ENCODE results near the gene KNTC1. TPM values are rescaled to one million over a fixed set of nuclear protein-coding genes. Genes with fewer than 3 reads are reported as not detected.
"Not testable (repeated sequence)": the region's sequence is repeated elsewhere in the genome, so short reads cannot be mapped to it uniquely, and the experiment has no call there.

Gene KNTC1
- total RNA-seq, 1 donor from 2014 or later = 18.7 TPM

DNA sequence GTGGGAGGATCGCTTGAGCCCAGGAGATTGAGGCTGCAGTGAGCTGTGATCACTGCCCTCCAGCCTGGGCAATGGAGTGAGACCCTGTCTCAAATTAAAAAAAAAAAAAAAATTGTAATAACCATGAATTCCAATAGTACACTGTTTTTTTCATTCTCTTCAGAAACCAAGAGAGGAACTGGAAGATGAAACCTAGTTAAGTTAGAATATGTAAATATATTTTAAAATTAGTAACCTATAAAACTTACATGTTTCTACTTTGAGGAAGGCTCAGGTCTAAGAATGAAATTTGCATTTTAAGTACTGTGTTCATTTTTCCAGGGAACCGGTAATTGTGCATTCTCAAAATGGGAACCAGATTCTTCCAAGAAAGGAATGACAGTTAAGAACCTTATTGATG lies 18.8 kb downstream of the KNTC1 start:
- DNase-seq (ENCODE audit: extremely low spot score in 2 of 2) = no peak
- H3K36me3 ChIP-seq = peaks cover 0 to 5% of the 10 kb centered on the region in 2 donors
- intact Hi-C loops (cut with DNase I) = no loop called here

DNA sequence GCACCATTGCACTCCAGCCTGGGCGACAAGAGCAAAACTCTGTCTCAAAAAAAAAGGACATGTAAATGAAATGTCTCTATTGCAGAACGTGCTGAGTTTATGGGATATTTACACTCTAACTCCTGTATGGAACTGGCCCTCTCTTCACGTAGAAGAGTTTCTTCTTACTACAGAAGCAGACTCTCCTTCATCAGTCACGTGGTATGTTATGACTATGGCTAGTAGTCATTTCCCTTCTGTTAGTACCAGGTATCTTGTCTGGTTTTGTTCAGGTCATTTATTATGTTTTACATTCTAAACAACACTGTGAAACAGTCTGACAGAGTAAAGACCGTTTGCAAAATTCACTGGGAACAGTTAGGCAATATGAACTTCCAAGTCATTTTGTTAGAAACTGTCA lies 20.3 kb downstream of the KNTC1 start:
- Histone ChIP-seq H3K4me3 (no peak overlapping the region), H3K27ac (no peak overlapping the region), H3K27me3 (no peaks in the 10 kb centered on the region), H3K9me3 (no peaks in the 10 kb centered on the region), H3K36me3 (peaks cover 0 to 10% of the 10 kb centered on the region in 2 donors), H3K4me1 (no peaks in the 10 kb centered on the region)
- intact Hi-C loops (cut with DNase I) = no loop called here
- TF ChIP-seq POLR2AphosphoS5 (IDR thresholded peaks at IDR 0.05; ENCODE audit: insufficient read depth in 1 of 2, low read depth in 1 of 2) (no peak), POLR2A (IDR thresholded peaks at IDR 0.05) (no peak)
- no peak for DNase-seq (ENCODE audit: extremely low spot score in 2 of 2)

More for the DNA sequence above, 18.8 kb downstream of the KNTC1 start:
- Histone ChIP-seq H3K4me1 (no peaks in the 10 kb centered on the region), H3K4me3 (no peak overlapping the region), H3K9me3 (no peaks in the 10 kb centered on the region), H3K27me3 (no peaks in the 10 kb centered on the region), H3K27ac (no peak overlapping the region)
- TF ChIP-seq, protein P1, sequence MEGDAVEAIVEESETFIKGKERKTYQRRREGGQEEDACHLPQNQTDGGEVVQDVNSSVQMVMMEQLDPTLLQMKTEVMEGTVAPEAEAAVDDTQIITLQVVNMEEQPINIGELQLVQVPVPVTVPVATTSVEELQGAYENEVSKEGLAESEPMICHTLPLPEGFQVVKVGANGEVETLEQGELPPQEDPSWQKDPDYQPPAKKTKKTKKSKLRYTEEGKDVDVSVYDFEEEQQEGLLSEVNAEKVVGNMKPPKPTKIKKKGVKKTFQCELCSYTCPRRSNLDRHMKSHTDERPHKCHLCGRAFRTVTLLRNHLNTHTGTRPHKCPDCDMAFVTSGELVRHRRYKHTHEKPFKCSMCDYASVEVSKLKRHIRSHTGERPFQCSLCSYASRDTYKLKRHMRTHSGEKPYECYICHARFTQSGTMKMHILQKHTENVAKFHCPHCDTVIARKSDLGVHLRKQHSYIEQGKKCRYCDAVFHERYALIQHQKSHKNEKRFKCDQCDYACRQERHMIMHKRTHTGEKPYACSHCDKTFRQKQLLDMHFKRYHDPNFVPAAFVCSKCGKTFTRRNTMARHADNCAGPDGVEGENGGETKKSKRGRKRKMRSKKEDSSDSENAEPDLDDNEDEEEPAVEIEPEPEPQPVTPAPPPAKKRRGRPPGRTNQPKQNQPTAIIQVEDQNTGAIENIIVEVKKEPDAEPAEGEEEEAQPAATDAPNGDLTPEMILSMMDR (IDR thresholded peaks at IDR 0.05) = no peak
- TF ChIP-seq POLR2A (IDR thresholded peaks at IDR 0.05) (no peak), POLR2AphosphoS5 (IDR thresholded peaks at IDR 0.05; ENCODE audit: insufficient read depth in 1 of 2, low read depth in 1 of 2) (no peak)

DNA sequence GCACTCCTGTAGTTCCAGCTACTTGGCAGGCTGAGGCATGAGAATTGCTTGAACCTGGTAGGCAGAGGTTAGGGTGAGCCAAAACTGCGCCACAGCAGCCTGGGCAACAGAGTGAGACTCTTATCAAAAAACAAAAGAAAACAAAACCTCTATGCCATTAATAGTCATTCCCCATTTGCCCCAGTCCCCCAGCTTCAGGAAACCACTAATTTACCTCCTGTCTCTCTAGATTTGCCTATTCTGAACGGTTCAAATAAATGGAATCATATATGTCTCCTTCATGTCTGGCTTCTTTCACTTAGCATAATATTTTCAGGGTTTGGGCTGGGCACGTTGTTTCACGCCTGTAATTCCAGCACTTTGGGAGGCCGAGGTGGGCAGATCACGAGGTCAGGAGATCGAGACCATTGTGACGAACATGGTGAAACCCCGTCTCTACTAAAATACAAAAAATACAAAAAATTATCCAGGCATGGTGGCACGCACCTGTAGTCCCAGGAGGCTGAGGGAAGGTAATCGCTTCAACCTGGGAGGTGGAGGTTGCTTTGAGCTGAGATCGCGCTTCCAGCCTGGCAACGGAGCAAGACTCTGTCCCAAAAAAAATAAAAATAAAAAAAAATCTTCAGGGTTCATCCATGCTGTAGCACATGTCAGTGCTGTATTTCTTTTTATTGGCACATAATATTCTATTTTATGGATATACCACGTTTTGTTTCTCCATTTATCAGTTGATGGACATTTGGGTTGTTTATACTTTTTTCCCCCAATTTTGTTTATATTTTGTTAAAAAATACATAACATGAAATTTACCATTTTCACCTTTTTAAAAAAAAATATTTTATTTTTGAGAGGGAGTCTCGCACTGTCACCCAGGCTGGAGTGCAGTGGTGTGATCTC lies 31.9 kb downstream of the KNTC1 start:
- H3K9me3 ChIP-seq = no peaks in the 10 kb centered on the region
- H3K4me1 ChIP-seq = no peaks in the 10 kb centered on the region
- no peak overlapping the region for H3K4me3 ChIP-seq
- no peaks in the 10 kb centered on the region for H3K27me3 ChIP-seq
- peaks cover 0 to 4% of the 10 kb centered on the region in 2 donors for H3K36me3 ChIP-seq
- intact Hi-C loops (cut with DNase I) = no loop called here
- H3K27ac ChIP-seq = no peak overlapping the region
- TF ChIP-seq POLR2AphosphoS5 (IDR thresholded peaks at IDR 0.05; ENCODE audit: insufficient read depth in 1 of 2, low read depth in 1 of 2) (no peak), POLR2A (IDR thresholded peaks at IDR 0.05) (no peak)
- TF ChIP-seq, protein P1 (IDR thresholded peaks at IDR 0.05) = no peak
- no peak for DNase-seq (ENCODE audit: extremely low spot score in 2 of 2)

DNA sequence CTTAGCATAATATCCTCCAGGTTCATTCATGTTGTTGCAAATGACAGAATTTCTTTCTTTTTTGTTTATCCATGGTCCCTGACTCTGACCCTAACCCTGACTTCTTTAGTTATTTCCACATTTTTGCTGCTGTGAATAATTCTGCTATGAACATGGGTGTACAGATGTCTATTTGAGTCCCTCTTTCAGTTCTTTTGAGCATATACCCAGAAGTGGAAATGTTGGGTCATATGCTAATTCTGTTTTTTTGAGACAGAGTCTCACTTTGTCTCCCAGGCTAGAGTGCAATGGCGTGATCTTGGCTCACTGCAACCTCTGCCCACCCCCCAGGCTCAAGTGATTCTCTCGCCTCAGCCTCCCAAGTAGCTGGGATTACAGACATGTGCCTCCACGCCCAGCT lies 33.1 kb downstream of the KNTC1 start:
- Histone ChIP-seq H3K9me3 (no peaks in the 10 kb centered on the region), H3K4me1 (no peaks in the 10 kb centered on the region), H3K36me3 (peaks cover 0 to 4% of the 10 kb centered on the region in 2 donors), H3K27ac (no peak overlapping the region), H3K4me3 (no peak overlapping the region), H3K27me3 (no peaks in the 10 kb centered on the region)
- TF ChIP-seq POLR2A (IDR thresholded peaks at IDR 0.05) (no peak), POLR2AphosphoS5 (IDR thresholded peaks at IDR 0.05; ENCODE audit: insufficient read depth in 1 of 2, low read depth in 1 of 2) (no peak)
- TF ChIP-seq, protein P1 (IDR thresholded peaks at IDR 0.05) = no peak
- no peak for DNase-seq (ENCODE audit: extremely low spot score in 2 of 2)
- intact Hi-C loops (cut with DNase I) = no loop called here

DNA sequence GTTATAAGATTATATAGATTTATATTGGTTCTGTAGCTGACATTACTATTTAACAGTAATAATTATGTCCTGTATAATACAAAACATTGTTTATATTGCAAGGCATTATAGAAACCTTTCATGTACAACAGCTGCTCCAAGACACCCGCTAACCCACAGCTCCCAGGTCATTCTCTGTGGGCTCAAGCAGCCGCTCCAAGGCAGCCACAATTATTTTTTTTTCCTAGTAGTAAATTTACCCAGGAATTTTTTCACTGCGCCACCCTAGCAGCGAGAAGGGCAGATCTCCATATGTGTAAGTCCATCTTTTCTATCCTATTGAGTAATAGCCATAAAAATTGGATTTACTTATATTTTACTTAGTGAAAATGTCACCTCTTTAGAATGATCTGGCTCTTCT lies 36.3 kb downstream of the KNTC1 start:
- Histone ChIP-seq H3K9me3 (no peaks in the 10 kb centered on the region), H3K36me3 (no peaks in the 10 kb centered on the region), H3K4me1 (no peaks in the 10 kb centered on the region), H3K27ac (no peak overlapping the region), H3K4me3 (no peak overlapping the region), H3K27me3 (no peaks in the 10 kb centered on the region)
- intact Hi-C loops (cut with DNase I) = no loop called here
- no peak for DNase-seq (ENCODE audit: extremely low spot score in 2 of 2)
- no peak for TF ChIP-seq POLR2AphosphoS5 (IDR thresholded peaks at IDR 0.05; ENCODE audit: insufficient read depth in 1 of 2, low read depth in 1 of 2)
- TF ChIP-seq, protein P1 (IDR thresholded peaks at IDR 0.05) = no peak
- TF ChIP-seq POLR2A (IDR thresholded peaks at IDR 0.05) = no peak

DNA sequence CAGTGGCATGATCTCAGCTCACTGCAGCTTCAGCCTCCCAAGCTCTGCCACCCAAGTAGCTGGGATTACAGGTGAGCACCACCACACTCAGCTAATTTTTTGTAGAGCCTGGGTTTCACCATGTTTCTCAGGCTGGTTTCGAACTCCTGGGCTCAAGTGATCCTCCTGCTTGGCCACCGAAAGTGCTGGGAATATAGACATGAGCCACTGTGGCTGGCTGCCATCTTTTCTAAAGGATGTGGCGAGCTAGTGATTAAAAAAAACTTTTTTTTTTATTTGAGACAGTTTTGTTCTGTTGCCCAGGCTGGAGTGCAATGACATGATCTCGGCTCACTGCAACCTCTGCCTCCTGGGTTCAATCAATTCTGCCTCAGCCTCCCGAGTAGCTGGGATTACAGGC lies 39.8 kb downstream of the KNTC1 start:
- H3K4me3 ChIP-seq; H3K36me3 ChIP-seq; H3K9me3 ChIP-seq; H3K27ac ChIP-seq; intact Hi-C loops (cut with DNase I); DNase-seq (ENCODE audit: extremely low spot score in 2 of 2); H3K27me3 ChIP-seq; H3K4me1 ChIP-seq: not testable (repeated sequence)
